Endothelial cell of umbilical vein (primary cell): ENCODE measurements around the gene ATAD2B. TPM values are rescaled to one million over a fixed set of nuclear protein-coding genes. Genes with fewer than 3 reads are reported as not detected.
"Not testable (repeated sequence)": the region's sequence is repeated elsewhere in the genome, so short reads cannot be mapped to it uniquely, and the experiment has no call there.

Experiments used
- BruUV-seq: library from RNA; stranded (reverse); fragments of 400-500 nt; replicated peaks from 2 replicates; lab custom pipeline; 2021; lab: Mats Ljungman, UMichigan
- CTCF ChIA-PET: fragments of 300-600, 350-600 bp; sonication (Branson Sonifier 250); formaldehyde crosslinking; loops from one replicate; lab custom pipeline; 2021; ENCODE audit warnings: antibody characterized with exemption, inconsistent platforms; lab: Charles Lee
- POLR2A ChIA-PET: fragments of 300-600, 350-600 bp; sonication (Branson Sonifier 250); formaldehyde crosslinking; loops from one replicate; lab custom pipeline; 2021; ENCODE audit warnings: antibody characterized with exemption, inconsistent platforms; lab: Charles Lee
- DNase-seq: peaks from one replicate; pipeline ENCODE4 v3.0.0-alpha.2; 2011; ENCODE audit warnings: low read depth, low spot score
- FAIRE-seq: peaks from 2 replicates; lab custom pipeline; 2011; peaks lifted over from hg19 to GRCh38; lab: Jason Lieb, UNC
- H2AFZ ChIP-seq: 2 replicates; pipeline ENCODE4 v1.6.0; 2012; ENCODE audit warnings: low read depth, low read length, control low read depth, inconsistent platforms
- H3K27ac ChIP-seq: 2 replicates; pipeline ENCODE4 v1.5.1; 2011; ENCODE audit warnings: low read depth, mild to moderate bottlenecking, control low read depth, low read length, moderate library complexity; ENCODE audit not compliant: insufficient read depth
- H3K27me3 ChIP-seq, 2 experiments: 2 replicates each; pipeline versions ENCODE4 v1.6.0 to v1.6.1; 2011; ENCODE audit warnings: low read length in 2 of 2, mixed read lengths in 1 of 2; ENCODE audit not compliant: control insufficient read depth in 2 of 2, insufficient read depth in 2 of 2
- H3K36me3 ChIP-seq, 2 experiments: 2 replicates in 1 of 2; 3 replicates in 1 of 2; pipeline ENCODE4 v1.5.1; 2011; ENCODE audit warnings: low read length in 2 of 2, mild to moderate bottlenecking in 1 of 2, moderate library complexity in 1 of 2; ENCODE audit not compliant: control insufficient read depth in 2 of 2, insufficient read depth in 2 of 2; ENCODE audit errors: extremely low read depth in 1 of 2
- H3K4me1 ChIP-seq: 3 replicates; pipeline ENCODE4 v1.5.1; 2011; ENCODE audit warnings: mild to moderate bottlenecking, low read length; ENCODE audit not compliant: control insufficient read depth, insufficient read depth; ENCODE audit errors: extremely low read depth
- H3K4me2 ChIP-seq: 2 replicates; pipeline ENCODE4 v1.6.1; 2011; ENCODE audit warnings: low read length, control low read depth, mixed read lengths; ENCODE audit not compliant: insufficient read depth
- H3K4me3 ChIP-seq, 3 experiments: fragments of 200-600 bp in 1 of 3; sonication (generic), shearing (Covaris generic) in 1 of 3; replicated peaks in 1 of 3; 2 replicates each; pipeline ENCODE4 v1.5.1; 2011 to 2016; ENCODE audit warnings: control low read depth in 3 of 3, low read length in 3 of 3, mild to moderate bottlenecking in 2 of 3, inconsistent platforms in 1 of 3, low read depth in 1 of 3, moderate library complexity in 1 of 3; ENCODE audit not compliant: insufficient read depth in 1 of 3
- H3K79me2 ChIP-seq: 2 replicates; pipeline ENCODE4 v1.6.0; 2012; ENCODE audit warnings: low read length, inconsistent platforms; ENCODE audit not compliant: control insufficient read depth, insufficient read depth
- H3K9ac ChIP-seq: replicated peaks from 2 replicates; pipeline ENCODE3; 2011; ENCODE audit warnings: low read length, control low read depth; ENCODE audit not compliant: insufficient read depth; ENCODE audit errors: extremely low read depth
- H3K9me1 ChIP-seq: replicated peaks from 3 replicates; pipeline ENCODE4 v1.6.0; 2011; ENCODE audit warnings: mild to moderate bottlenecking, low read length; ENCODE audit not compliant: control insufficient read depth, insufficient read depth; ENCODE audit errors: extremely low read depth
- H3K9me3 ChIP-seq: replicated peaks from 2 replicates; pipeline ENCODE4 v1.5.1; 2012; ENCODE audit warnings: low read length, inconsistent platforms; ENCODE audit not compliant: control insufficient read depth, insufficient read depth
- H4K20me1 ChIP-seq: replicated peaks from 2 replicates; pipeline ENCODE3; 2011; ENCODE audit warnings: mild to moderate bottlenecking, low read length; ENCODE audit not compliant: control insufficient read depth, insufficient read depth; ENCODE audit errors: extremely low read depth
- EZH2 ChIP-seq: IDR thresholded peaks from 2 replicates; pipeline ENCODE4 v1.6.1; 2012; ENCODE audit warnings: borderline replicate concordance, low read depth, mild to moderate bottlenecking, moderate library complexity, low read length, inconsistent platforms; ENCODE audit not compliant: severe bottlenecking
- GATA2 ChIP-seq: IDR thresholded peaks from 2 replicates; pipeline ENCODE4 v1.7.0; 2011; ENCODE audit warnings: low read depth, mild to moderate bottlenecking, moderate library complexity, mixed read lengths, low read length; ENCODE audit not compliant: insufficient read length, insufficient read depth
- POLR2A ChIP-seq: IDR thresholded peaks from 2 replicates; pipeline ENCODE4 v1.6.1; 2012; ENCODE audit warnings: low read depth, mild to moderate bottlenecking, control low read depth, low read length
- POLR2AphosphoS5 ChIP-seq: IDR thresholded peaks from 2 replicates; pipeline ENCODE4 v1.6.1; 2012; ENCODE audit warnings: low read depth, mild to moderate bottlenecking, control low read depth, low read length, moderate library complexity; ENCODE audit not compliant: insufficient read depth
- dilution Hi-C: fragments of 300-500 bp; cut with MboI; formaldehyde crosslinking; loops from one replicate; pipeline ENCODE4 v1.15.0; 2019; ENCODE audit warnings: low sequenced_read_pairs; ENCODE audit not compliant: extremely low pct_ligation_motif_present
- intact Hi-C: fragments of 100-400 bp; cut with micrococcal nuclease; formaldehyde crosslinking; loops from one replicate; pipeline ENCODE4 v1.10.0; 2022
- polyA plus RNA-seq, 4 experiments: library from polyadenylated mRNA; depleted of rRNA in 3 of 4; stranded (reverse) in 3 of 4; unstranded in 1 of 4; fragments of >200 nt; gene quantifications; 2 replicates each; pipeline versions ENCODE4 v1.2.1 to v1.2.3, GENCODE V29; 2011 to 2012; ENCODE audit warnings: missing spikeins in 1 of 4
- total RNA-seq: library from RNA; stranded (reverse); gene quantifications from 2 replicates; pipeline ENCODE4 v1.2.3, GENCODE V29; 2021

The ATAD2B gene
- total and polyA plus RNA-seq, 2 donors (not counting 3 experiments of a cell fraction or from before 2014, with no cell fraction given): 2.5 to 19.1 TPM

DNA sequence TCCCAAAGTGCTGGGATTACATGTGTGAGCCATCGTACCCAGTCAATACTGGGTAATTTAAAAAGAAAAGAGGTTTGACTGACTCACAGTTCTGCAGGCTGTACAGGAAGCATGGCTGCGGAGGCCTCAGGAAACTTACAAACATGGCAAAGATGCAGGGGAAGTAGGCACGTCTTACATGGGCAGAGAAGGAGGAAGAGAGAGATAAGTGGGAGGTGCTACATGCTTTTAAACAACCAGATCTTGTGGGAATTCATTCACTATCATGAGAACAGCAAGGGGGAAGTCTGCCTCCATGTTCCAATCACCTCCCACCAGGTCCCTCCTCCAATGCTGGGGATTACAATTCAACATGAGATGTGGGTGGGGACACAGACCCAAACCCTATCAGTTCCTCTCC lies 192.5 kb downstream of the ATAD2B start:
- no peak overlapping the region for H3K9ac ChIP-seq
- no peak overlapping the region for H3K27ac ChIP-seq
- ChIA-PET CTCF (no interaction called here), POLR2A (no interaction called here)
- H4K20me1 ChIP-seq: no peaks in the 10 kb centered on the region
- dilution Hi-C loops (no loop called here), intact Hi-C loops (no loop called here)
- H3K4me3 ChIP-seq: no peak overlapping the region
- DNase-seq (no peak), FAIRE-seq (no peak)
- H3K79me2 ChIP-seq: no peaks in the 10 kb centered on the region
- no peaks in the 10 kb centered on the region for H3K9me3 ChIP-seq
- BruUV-seq: no TSS peak
- H2AFZ ChIP-seq: no peak overlapping the region
- H3K9me1 ChIP-seq: no peaks in the 10 kb centered on the region
- H3K4me2 ChIP-seq: no peak overlapping the region
- no peaks in the 10 kb centered on the region for H3K4me1 ChIP-seq
- no peaks in the 10 kb centered on the region for H3K27me3 ChIP-seq
- TF ChIP-seq POLR2AphosphoS5 (no peak), GATA2 (no peak), POLR2A (no peak), EZH2 (no peak)
- H3K36me3 ChIP-seq: peaks cover 2% of the 10 kb centered on the region in 2 experiments

DNA sequence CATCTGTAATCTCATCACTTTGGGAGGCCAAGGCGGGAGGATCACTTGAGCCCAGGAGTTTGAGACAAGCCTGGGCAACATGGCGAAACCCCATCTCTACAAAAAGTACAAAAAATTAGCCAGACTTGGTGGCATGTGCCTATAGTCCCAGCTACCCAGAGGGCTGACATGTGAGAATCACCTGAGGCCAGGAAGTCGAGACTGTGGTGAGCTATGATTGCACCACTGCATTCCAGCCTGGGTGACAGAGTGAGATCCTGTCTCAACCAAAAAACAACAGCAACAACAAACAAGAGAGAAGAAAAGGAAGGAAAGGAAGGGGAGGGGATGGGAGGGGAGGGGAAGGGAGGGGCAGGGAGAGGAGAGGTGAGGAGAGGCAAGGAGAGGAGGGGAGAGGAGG lies 203.9 kb downstream of the ATAD2B start:
- CTCF ChIA-PET, H3K9me3 ChIP-seq, H3K9me1 ChIP-seq, H4K20me1 ChIP-seq, BruUV-seq, intact Hi-C loops, H2AFZ ChIP-seq, H3K27me3 ChIP-seq, H3K4me1 ChIP-seq, POLR2A ChIA-PET, H3K4me2 ChIP-seq, dilution Hi-C loops, DNase-seq, H3K79me2 ChIP-seq, FAIRE-seq, H3K4me3 ChIP-seq, H3K27ac ChIP-seq, H3K9ac ChIP-seq, H3K36me3 ChIP-seq: not testable (repeated sequence)
